GM19372 (cell line): ENCODE measurements around the gene MEX3A.
"Not testable (repeated sequence)": the region's sequence is repeated elsewhere in the genome, so short reads cannot be mapped to it uniquely, and the experiment has no call there.

Experiments
- ATAC-seq: cut with Tn5 transposase; IDR thresholded peaks from one replicate; pipeline ENCODE4 v1.9.1; 2021; ENCODE audit warnings: mild to moderate bottlenecking, low read depth, moderate library complexity; ENCODE audit not compliant: unreplicated experiment

Gene MEX3A

DNA sequence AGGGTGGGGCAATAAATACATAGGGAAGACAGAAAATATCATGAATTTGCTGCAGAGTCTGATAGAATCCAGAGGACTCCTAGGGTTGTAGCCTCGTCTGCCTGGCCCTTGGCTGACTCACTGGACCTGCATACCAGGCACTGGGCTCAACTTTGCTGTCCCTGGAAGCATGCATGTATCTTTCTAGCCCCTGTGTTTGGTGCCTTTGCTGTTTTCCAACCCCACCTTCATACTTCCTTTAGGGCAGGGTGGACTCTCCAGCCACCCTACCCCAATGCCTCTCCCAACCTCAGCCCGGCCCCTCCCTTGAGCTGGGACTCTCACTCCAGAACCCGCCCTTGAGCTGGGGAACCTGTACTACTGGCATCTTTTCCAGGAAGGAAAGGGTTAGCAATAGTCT, 20.1 kb downstream of the MEX3A start:
- ATAC-seq, result no peak

DNA sequence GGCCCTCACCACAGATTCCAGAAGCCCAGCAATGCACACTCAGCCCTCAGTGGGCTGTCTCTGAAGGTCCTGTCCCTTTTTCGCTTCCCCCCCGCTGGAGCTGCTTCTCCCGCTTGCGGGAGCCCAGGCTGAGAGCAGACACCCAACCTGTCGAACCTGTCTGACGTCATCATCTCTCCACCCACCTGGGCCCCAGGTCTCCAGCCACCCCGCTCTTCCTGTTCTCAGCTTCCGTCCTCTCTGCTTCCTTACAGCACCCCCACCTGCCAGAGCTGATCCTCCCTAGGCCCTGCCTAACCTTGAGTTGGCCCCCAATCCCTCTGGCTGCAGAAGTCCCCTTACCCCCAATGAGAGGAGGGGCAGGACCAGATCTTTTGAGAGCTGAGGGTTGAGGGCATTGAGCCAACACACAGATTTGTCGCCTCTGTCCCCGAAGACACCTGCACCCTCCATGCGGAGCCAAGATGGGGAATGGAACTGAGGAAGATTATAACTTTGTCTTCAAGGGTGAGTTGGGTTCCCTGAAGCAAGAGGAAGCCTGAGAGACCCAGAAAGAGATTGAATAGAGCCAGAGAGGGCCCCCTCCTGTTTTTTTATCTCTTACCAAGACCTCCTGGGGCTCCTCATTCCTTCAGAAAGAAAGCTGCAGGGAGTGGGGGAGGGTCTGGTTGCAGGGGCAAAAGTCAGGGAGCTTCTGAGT, 21.2 kb downstream of the MEX3A start, which contains the start of gene RAB25:
Gene RAB25, plus strand, starts transcription at position 224 of the 700 bp plus-strand sequence. Its CDS starts 241 bp downstream, at position 465.
- ATAC-seq, result no peak

GRCh38 chr1:156056326-156056849, 25.9 kb downstream of the MEX3A start:
- ATAC-seq, result no peak

GRCh38 chr1:156055281-156056048, 26.8 kb downstream of the MEX3A start:
- no peak for ATAC-seq

DNA sequence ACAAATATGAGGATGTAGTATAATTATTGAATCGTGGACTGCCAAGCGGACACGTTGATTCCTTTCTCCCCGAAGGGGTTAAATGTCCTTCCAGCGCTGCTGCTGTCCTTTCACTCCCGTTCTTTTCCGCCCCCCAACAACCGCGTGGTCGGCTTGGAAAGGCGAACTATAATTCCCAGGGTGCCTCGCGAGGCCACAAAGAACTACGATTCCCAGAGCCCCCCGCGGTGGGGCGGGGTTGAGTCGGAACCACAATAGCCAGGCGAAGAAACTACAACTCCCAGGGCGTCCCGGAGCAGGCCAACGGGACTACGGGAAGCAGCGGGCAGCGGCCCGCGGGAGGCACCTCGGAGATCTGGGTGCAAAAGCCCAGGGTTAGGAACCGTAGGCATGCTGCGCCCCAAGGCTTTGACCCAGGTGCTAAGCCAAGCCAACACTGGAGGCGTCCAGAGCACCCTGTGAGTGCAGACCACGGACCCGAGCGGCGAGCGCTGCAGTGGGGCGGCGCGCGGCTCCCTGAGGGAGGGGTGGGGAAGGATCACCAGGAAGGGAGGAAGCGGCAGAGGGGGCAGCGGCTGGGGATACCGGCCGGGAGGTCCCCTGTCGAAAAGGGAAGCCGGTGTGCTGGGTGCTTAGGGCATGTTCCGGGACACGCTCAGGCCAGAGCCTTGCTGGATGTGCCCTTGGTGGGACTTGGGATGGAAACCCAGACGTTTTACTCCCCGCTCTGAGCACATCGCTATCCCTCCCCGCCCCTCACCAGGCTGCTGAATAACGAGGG, 27.6 kb downstream of the MEX3A start, which contains the start of gene LAMTOR2:
Gene LAMTOR2, plus strand, starts transcription at position 283 of the 781 bp plus-strand sequence. Its CDS starts 108 bp downstream, at position 391.
- peak; percentile 52 for ATAC-seq

DNA sequence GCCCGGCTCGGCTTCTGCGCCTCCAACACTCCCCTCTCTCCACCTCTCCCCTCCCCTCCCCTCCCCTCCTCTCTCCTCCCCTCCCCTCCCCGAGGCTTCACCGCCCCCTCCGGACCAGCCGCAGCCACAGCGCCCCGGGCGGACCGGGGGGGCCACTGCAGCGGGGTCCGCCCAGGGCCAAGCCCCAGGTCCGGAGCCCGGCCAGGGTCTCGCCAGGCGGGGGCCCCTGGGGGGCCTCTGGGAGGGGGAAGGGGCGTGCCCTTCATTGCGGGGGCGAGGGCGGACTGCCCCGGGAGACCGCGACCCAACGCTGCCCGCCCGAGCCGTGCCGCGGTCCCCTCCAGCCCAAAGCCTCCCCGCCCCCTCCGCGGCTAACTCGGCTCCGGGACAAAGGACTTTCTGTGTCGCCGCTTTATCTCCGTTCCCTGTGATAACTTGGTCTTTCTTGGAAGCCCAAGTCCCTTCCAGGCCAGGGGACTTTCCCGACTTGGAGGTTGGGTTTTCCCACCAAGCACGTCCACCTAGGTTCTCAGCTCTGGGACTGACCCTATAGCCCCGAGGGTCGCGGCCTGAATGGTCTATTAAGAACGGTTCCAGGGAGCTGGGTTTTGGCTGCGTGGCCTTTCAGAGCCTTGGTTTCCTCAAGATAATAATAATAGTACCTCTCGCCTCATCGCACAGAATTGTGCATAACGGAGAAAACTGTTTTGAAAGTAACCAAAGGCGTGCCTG, 28.3 kb downstream of the MEX3A start, which contains the start of gene UBQLN4:
Gene UBQLN4, minus strand, starts transcription at position 31 of the 732 bp plus-strand sequence. CDS start 97 bp downstream, outside the sequence.
- ATAC-seq, result peak; percentile 52

GRCh38 chr1:156052862-156053767, 29.1 kb downstream of the MEX3A start:
- no peak for ATAC-seq

- ATAC-seq, result no peak
These were observed 31.1 kb downstream of the MEX3A start for GRCh38 chr1:156051011-156051725.

DNA sequence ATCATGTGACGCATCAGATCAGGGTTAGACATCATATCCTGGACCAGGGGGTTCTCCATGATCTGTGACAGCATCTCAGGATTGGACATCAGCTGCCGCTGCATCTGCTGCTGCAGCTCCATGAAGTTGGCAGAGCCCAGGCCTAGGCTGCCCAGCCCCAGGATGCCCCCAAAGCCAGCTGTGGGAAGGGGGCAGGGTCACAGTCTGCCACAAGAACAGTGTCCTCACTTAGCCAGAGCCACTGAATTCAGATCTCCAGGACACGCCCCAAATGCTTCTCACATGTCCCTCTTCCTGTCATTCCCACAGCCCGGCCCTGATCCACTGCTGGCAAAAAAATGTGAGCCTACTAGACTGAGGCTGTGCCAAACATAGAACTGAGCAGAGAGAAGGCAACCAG, 31.9 kb downstream of the MEX3A start:
- ATAC-seq, result no peak

DNA sequence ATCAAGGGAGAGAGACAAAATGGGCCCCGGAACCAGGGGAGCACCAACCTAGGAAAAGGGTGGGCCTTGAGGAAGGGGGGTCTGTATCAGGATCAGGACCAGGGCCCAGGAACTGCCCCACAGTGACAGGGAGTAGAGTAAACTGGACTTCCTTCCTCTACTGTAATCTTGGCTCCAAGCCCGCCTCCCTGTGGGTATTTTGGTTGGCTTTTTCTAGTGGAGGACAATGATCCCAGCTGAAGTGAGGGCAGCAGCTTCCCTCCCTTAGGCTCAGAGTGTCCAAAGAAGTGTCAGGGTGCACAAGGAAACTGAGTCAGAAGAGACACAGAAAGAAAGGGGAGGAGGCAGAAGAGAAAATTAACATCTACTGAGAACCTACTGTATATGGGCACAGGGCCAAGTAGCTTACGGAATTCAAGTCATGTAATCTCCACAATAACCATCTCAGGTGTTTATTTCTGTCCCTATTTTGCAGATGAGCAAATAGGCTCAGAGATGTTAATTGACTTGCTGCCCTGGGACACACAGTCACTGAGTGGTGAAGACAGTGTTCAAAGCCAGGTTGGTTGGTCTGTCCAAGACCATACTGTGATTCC, 33.5 kb downstream of the MEX3A start:
- no peak for ATAC-seq

- no peak for ATAC-seq
These were observed 37.2 kb downstream of the MEX3A start for GRCh38 chr1:156045076-156045475.

GRCh38 chr1:156042828-156043227, 39.4 kb downstream of the MEX3A start:
- no peak for ATAC-seq

- not testable (repeated sequence) for ATAC-seq
These were observed 47.3 kb downstream of the MEX3A start for GRCh38 chr1:156034991-156035390.

DNA sequence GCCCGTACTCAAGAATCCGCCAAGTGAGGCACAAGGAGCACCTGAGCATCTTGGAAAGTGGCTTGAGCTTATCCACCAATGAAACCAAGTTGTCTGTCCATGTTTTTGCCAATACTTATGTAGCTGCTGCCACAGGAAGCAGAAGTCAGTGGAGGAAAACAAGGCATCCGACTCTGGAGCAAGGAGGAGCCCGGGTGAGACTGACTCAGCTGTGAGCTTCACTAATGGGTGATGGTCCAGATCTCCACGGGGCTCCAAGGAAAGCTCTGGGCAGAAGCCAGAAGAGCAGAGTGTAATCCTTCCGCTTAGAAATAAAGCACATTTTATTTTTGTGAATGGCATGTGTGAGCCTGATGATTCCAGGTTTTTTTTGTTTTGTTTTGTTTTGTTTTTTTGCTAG, 49.3 kb downstream of the MEX3A start:
- ATAC-seq, result no peak

GRCh38 chr1:156026588-156026987, 55.7 kb downstream of the MEX3A start:
- no peak for ATAC-seq

GRCh38 chr1:156025876-156026275, 56.4 kb downstream of the MEX3A start:
- no peak for ATAC-seq

DNA sequence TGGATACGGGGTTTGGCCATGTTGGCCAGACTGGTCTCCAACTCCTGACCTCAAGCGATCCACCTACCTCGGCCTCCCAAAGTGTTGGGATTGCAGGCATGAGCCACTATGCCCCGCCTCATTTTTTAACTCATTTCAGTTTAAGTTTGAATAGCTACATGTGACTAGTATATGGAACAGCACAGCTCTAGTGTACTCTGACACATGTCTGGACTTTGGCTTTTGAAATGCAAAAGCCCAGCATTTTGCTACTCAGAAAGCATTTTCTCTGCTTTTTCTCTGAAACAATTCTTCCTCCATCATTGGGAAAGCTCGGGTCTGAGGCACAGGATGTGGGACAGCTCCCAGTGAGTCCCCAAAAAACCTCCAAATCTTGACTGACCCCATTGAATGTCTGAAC, 57.5 kb downstream of the MEX3A start:
- ATAC-seq, result no peak
